Heart right ventricle (tissue), 16 donors: ENCODE results near the gene AP1M2. TPM values are rescaled to one million over a fixed set of nuclear protein-coding genes. Genes with fewer than 3 reads are reported as not detected.

Experiments used
- ATAC-seq, 8 donors: fragments of 200-7000 bp; cut with Tn5 transposase; one replicate each; pipeline ENCODE4 v1.9.1; 2020; ENCODE audit warnings: mild to moderate bottlenecking in 8 of 8, moderate library complexity in 8 of 8, moderate number of reproducible peaks in 1 of 8
- DNase-seq, 2 donors: peaks; one replicate each; pipeline ENCODE4 v3.0.0-alpha.2; 2020
- H3K27ac ChIP-seq, 10 donors: fragments of 200-600 bp; sonication (generic) in 2 of 10; one replicate each; pipeline versions ENCODE4 v1.5.0 to v1.8.0; 2020 to 2022; ENCODE audit warnings: mild to moderate bottlenecking in 3 of 10
- H3K27me3 ChIP-seq, 7 donors: fragments of 200-600 bp; one replicate each; pipeline ENCODE4 v1.8.0; 2021 to 2022; ENCODE audit warnings: mild to moderate bottlenecking in 2 of 7
- H3K36me3 ChIP-seq, 9 donors: fragments of 200-600 bp; sonication (generic) in 1 of 9; one replicate each; pipeline versions ENCODE4 v1.5.0 to v1.8.0; 2020 to 2022; ENCODE audit warnings: mild to moderate bottlenecking in 2 of 9
- H3K4me1 ChIP-seq, 9 donors: fragments of 200-600 bp; sonication (generic) in 1 of 9; one replicate each; pipeline versions ENCODE4 v1.5.0 to v1.8.0; 2020 to 2022; ENCODE audit warnings: mild to moderate bottlenecking in 4 of 9
- H3K4me3 ChIP-seq, 10 donors: fragments of 200-600 bp; sonication (generic) in 2 of 10; one replicate each; pipeline versions ENCODE4 v1.5.0 to v1.8.0; 2020 to 2022; ENCODE audit warnings: mild to moderate bottlenecking in 7 of 10, moderate library complexity in 2 of 10
- H3K9me3 ChIP-seq, 11 donors: fragments of 200-600 bp in 10 of 11; sonication (generic) in 2 of 11; one replicate each; pipeline versions ENCODE4 v1.5.0 to v1.8.0; 2013 to 2022; ENCODE audit warnings: mild to moderate bottlenecking in 2 of 11, control low read depth in 1 of 11, moderate library complexity in 1 of 11
- CTCF ChIP-seq, 9 donors: fragments of 200-600 bp; sonication (generic) in 2 of 9; IDR thresholded peaks; one replicate each; pipeline versions ENCODE4 v1.5.0 to v1.8.0; 2021 to 2022; ENCODE audit warnings: antibody characterized with exemption in 9 of 9, mild to moderate bottlenecking in 5 of 9, moderate library complexity in 1 of 9
- WGBS, 2 donors: extraction: QIAGEN DNeasy Blood & Tissue Kit; methylation state at CpG; one replicate each; pipeline ENCODE4 v1.1.7; 2013; ENCODE audit warnings: inconsistent platforms in 1 of 2; 5-methylcytosine and 5-hydroxymethylcytosine counted together
- intact Hi-C, 10 donors: fragments of 100-400 bp; cut with DNase I; formaldehyde crosslinking; loops; one replicate each; pipeline versions ENCODE4 v1.11.1 to v1.14.2; 2022
- polyA plus RNA-seq, 2 donors: library from polyadenylated mRNA; stranded (reverse); fragments of 200-250 nt; gene quantifications; one replicate each; pipeline ENCODE4 v1.2.3, GENCODE V29; 2013
- total RNA-seq, 10 donors: library from RNA; stranded (reverse); fragmentation: NEBNext Ultra II Directional in 3 of 10; extraction: Animal tissue kit (Norgen Biotek cat#: 25700) in 3 of 10; gene quantifications; one replicate each; pipeline versions ENCODE4 v1.2.1 to v1.2.4, GENCODE V29; 2021 to 2023
- donor health status: Arrhythmogenic right ventricular cardiomyopathy.
- donor health status: ischemic (EF 13 %, LVEDD 7.1; RV severe dilation, severe dysfunction).
- donor health status: healthy with polysubstance abuse.
- donor health status: DM: no; HTN: yes; CAD: no.
- donor health status: DM: no; HTN: no; CAD: no.
- donor health status: ischemic (EF 25% LVEDD 6.9; RV normal size, moderate dysfunction).
- donor health status: ischemic (EF 25% LVEDD 5.7; RV mildly dilated, moderate dysfunction).
- donor health status: healthy.
- donor health status: DM: yes; HTN: yes; CAD: no.
- donor health status: Ischemic cardiomyopathy.
- donor health status: ischemic (EF 35%, LVEDD 5.7; RV mildly dilated, moderate dysfunction).
- donor health status: nonischemic (EF 11% LVEDD 7.7; RV severe dilation, severe dysfunction).
- donor health status: DM: yes; HTN: yes; CAD: no.
- donor health status: PGD.
- donor health status: ischemic (EF 29% LVEDD 5.4; RV normal size, mild dysfunction).
- donor health status: nonischemic (EF 23%, LVEDD 6.1; RV moderate dilation, normal function).

AP1M2 gene
- total and polyA plus RNA-seq, 12 donors = not detected

- Histone ChIP-seq H3K27me3 (peaks cover 0 to 12% (median 6%) of the 10 kb centered on the region in 7 donors), H3K36me3 (no peaks in the 10 kb centered on the region), H3K27ac (no peak overlapping the region), H3K4me3 (no peak overlapping the region), H3K9me3 (no peaks in the 10 kb centered on the region), H3K4me1 (peaks cover 0 to 13% (median 0%) of the 10 kb centered on the region in 9 donors)
- 90 to 93% methylated on average over 13 of the region's 13 CpGs for WGBS, 2 donors
- no peak for TF ChIP-seq CTCF (IDR thresholded peaks at IDR 0.05)
- DNase-seq (no peak), ATAC-seq (no peak)
- intact Hi-C loops = loop anchor here in 5 of 10 donors (1.0 to 10.0 kb wide), 3 partner anchors 62 to 213 kb away; no protein-coding TSS in a partner anchor
These were observed 5.0 kb downstream of the AP1M2 start for GRCh38 chr19:10582091-10582490.

- Histone ChIP-seq H3K4me3 (peak overlapping the region in 4 of 10 donors; percentile 11 to 26 (median 18)), H3K36me3 (no peaks in the 10 kb centered on the region), H3K9me3 (no peaks in the 10 kb centered on the region), H3K27me3 (peaks cover 0 to 5% (median 0%) of the 10 kb centered on the region in 7 donors), H3K27ac (no peak overlapping the region), H3K4me1 (peaks cover 0 to 13% (median 0%) of the 10 kb centered on the region in 9 donors)
- intact Hi-C loops = loop anchor here (1.0 to 10.0 kb wide), 6 partner anchors 63 to 214 kb away; partner anchors contain the start of gene QTRT1 (in 2 of the 10)
- 22% methylated on average over 31 of the region's 31 CpGs for WGBS, 2 donors
- DNase-seq = peak; percentile 84 to 88
- TF ChIP-seq CTCF (IDR thresholded peaks at IDR 0.05) = peak; percentile 97 to 100 (median 98)
- ATAC-seq = peak; percentile 74 to 93 (median 86)
These were observed 6.0 kb downstream of the AP1M2 start for GRCh38 chr19:10580979-10581631.

- 82 to 95% methylated on average over 6 of the region's 6 CpGs for WGBS, 2 donors
- ATAC-seq (no peak), DNase-seq (no peak)
- H3K27ac ChIP-seq = no peak overlapping the region
- H3K4me1 ChIP-seq = peaks cover 0 to 6% (median 0%) of the 10 kb centered on the region in 9 donors
- H3K4me3 ChIP-seq = no peak overlapping the region
- H3K27me3 ChIP-seq = peaks cover 0 to 5% (median 0%) of the 10 kb centered on the region in 7 donors
- H3K9me3 ChIP-seq = no peaks in the 10 kb centered on the region
- intact Hi-C loops = loop anchor here in 3 of 10 donors (10.0 kb wide), 1 partner anchor 173 kb away; the partner anchor contains the start of gene CDC37 (in 3 of the 3)
- no peaks in the 10 kb centered on the region for H3K36me3 ChIP-seq
- TF ChIP-seq CTCF (IDR thresholded peaks at IDR 0.05) = no peak
These were observed 9.2 kb downstream of the AP1M2 start for GRCh38 chr19:10577951-10578350.

- intact Hi-C loops = loop anchor here in 3 of 10 donors (10.0 kb wide), 1 partner anchor 170 kb away; the partner anchor contains the start of gene CDC37 (in 3 of the 3)
These were observed 11.9 kb downstream of the AP1M2 start for GRCh38 chr19:10575011-10575716.

More at GRCh38 chr19:10575011-10575716, 11.9 kb downstream of the AP1M2 start:
- H3K4me3 ChIP-seq = no peak overlapping the region
- WGBS, 2 donors = 80 to 85% methylated on average over 6 of the region's 6 CpGs
- peaks cover 0 to 8% (median 6%) of the 10 kb centered on the region in 9 donors for H3K4me1 ChIP-seq
- H3K9me3 ChIP-seq = no peaks in the 10 kb centered on the region
- H3K36me3 ChIP-seq = no peaks in the 10 kb centered on the region
- DNase-seq (no peak), ATAC-seq (no peak)
- H3K27me3 ChIP-seq = peaks cover 0 to 5% (median 0%) of the 10 kb centered on the region in 7 donors
- no peak overlapping the region for H3K27ac ChIP-seq
- TF ChIP-seq CTCF (IDR thresholded peaks at IDR 0.05) = no peak
